Measurements from ENCODE around the gene CDK12. TPM values are rescaled to one million over a fixed set of nuclear protein-coding genes. Genes with fewer than 3 reads are reported as not detected.

CDK12 gene
- total and polyA plus RNA-seq, 9 of the 15 experiments (the other 6 are each of a cell fraction or from before 2014, with no cell fraction given), result 3.4 to 65.6 (median 36.8) TPM

- TF ChIP-seq, protein P1, sequence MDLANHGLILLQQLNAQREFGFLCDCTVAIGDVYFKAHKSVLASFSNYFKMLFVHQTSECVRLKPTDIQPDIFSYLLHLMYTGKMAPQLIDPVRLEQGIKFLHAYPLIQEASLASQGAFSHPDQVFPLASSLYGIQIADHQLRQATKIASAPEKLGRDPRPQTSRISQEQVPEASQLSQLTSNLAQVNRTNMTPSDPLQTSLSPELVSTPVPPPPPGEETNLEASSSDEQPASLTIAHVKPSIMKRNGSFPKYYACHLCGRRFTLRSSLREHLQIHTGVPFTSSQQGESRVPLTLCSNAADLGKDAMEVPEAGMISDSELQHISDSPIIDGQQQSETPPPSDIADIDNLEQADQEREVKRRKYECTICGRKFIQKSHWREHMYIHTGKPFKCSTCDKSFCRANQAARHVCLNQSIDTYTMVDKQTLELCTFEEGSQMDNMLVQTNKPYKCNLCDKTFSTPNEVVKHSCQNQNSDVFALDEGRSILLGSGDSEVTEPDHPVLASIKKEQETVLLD (IDR thresholded peaks at IDR 0.05), result peak; percentile 50; the same call in 1 of the 2 replicates
- TF ChIP-seq CHCHD3 (CRISPR knock-in tag; IDR thresholded peaks at IDR 0.05), result peak; percentile 85
- peak; percentile 74; the same call in 1 of the 2 replicates for TF ChIP-seq ZBTB9 (CRISPR knock-in tag; IDR thresholded peaks at IDR 0.05)
- no peak for TF ChIP-seq ZNF75A (CRISPR knock-in tag; IDR thresholded peaks at IDR 0.05)
- TF ChIP-seq BRF1 (IDR thresholded peaks at IDR 0.05; ENCODE audit: borderline replicate concordance, extremely low read depth, insufficient read length), result no peak
- peak; percentile 66 to 68; a peak in 2 of 4 replicates for TF ChIP-seq NRF1 (conservative IDR thresholded peaks at IDR 0.05 in 1 of 2, IDR thresholded peaks at IDR 0.05 in 1 of 2)
- TF ChIP-seq STAT6 (CRISPR knock-in tag; IDR thresholded peaks at IDR 0.05), result peak; percentile 62; the same call in 1 of the 2 replicates
- no peak for TF ChIP-seq ZNF12 (CRISPR knock-in tag; IDR thresholded peaks at IDR 0.05)
- no peak for TF ChIP-seq PRMT5 (CRISPR knock-in tag; IDR thresholded peaks at IDR 0.05)
- no peak for TF ChIP-seq USF2 (CRISPR knock-in tag; IDR thresholded peaks at IDR 0.05)
Measured at GRCh38 chr17:39461113-39461925, at the start of gene CDK12 (continued).

All from K562 (cell line).